ENCODE measurements around the gene CLTB.
A peak's percentile ranks its signal among the peaks of the same experiment; 100 is the strongest.

Gene CLTB

GRCh38 chr5:176401281-176402205, 14.8 kb downstream of the CLTB start:
- DNase-seq: no peak

DNA sequence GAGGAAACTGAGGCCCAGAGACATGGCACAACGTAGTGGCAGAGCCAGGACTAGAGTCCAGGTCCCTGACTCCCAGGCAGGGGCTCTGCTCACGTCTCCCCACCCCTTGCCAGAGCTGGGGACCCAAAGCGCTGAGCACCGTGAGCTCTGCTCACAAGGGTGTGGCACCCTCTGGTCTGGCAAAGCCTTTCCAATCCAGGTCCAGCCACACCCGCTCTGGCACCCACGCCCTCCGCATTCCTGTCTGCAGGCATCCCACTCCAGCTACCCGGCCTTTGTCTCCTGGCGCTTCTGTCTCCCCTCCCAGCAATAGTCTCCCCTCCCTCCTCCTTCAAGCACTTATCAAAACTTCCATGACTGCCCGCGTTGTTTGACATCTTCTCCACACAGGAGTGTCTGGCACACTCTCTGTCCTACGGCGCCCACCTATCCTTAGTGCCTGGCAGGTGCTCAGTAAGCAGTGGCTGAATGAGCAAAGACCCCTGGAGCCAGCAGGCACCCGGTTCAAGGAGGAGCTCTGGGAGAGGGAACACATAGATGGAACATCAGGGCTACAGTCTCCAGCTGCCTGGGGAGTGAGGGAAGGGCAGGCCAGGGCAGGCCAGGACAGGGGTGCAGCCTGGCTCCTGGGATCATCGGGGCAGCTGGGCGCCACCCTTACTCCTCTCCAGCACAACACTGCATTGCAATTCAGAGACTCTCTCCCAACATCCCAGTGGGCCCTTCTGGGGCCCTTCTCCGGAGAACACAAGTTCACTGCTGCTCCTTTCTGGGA, 15.8 kb downstream of the CLTB start:
- DNase-seq: no peak

DNA sequence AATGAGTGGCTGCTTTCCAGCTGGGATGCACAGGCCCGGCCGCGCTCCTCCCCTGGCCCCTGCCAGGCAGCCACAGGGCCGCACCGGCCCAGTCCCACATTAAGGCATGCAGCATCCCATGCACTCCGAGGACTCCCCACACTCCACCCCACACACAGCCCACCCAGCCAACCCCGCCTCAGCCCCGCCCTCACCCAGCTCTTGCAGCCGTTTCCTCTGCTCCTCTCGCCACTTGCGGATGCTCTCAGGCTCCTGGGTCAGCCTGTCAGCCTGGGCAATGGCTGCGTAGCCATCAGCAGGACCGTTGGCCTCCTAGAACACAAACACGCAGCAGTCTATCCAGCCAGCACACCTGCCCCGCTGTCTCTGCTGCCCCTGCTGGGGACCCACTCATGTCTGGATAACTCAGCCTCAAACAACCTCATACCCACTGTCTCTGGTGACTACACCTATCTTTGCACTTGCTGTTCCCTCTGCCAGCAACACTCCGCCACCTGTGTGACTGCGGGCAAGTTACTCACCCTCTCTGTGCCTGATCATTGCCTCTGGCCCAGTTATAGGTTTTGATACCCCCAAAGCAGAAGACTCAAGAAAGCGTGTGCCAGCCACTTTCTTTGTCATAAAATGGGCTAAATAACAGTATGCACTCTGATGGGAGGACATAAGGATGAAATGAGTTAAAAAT, 18.5 kb downstream of the CLTB start:
- no peak for DNase-seq

GRCh38 chr5:176396330-176396729, 20.0 kb downstream of the CLTB start:
- no peak for DNase-seq

- no peak for DNase-seq
These were observed 21.3 kb downstream of the CLTB start for GRCh38 chr5:176394881-176395675.

GRCh38 chr5:176394096-176394495, 22.2 kb downstream of the CLTB start:
- no peak for DNase-seq

DNA sequence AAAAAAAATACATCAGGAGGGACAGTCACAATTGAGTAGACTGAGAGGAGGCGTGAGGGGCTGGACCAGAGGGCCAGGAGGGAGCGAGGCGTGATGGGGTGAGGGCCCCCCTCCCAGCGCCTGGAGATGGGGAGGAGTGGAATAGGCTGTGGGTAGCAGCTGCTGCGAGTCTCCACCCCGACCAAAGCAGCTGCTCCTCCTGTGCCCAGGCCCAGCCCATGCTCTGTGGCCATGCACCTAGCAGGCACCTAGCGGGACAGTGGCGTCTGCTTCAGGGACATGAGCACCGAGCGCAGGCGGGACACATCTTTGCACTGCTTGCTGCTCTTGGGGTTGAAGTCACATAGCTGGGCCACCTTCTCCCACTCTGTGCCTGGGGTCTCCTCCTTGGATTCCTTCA, 23.8 kb downstream of the CLTB start:
- no peak for DNase-seq

DNA sequence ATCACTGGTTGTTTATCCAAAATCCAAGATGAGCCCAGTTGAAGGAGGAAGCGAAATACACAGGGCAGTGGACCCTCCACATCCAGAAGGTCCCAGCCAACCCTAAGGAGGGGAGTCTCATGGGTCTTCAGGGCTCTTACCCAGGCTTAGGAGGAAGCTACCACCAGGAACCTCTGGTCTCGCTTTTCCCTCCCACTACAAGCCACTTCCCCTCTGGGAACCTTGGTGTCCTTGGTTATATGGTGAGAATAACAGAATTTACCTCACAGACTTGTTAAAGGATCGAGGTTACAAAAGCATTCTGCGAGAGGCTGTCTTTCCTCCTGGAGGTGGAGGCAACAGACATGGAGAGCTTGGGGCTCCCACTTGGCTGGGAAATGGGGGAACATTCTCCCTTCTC, 24.3 kb downstream of the CLTB start:
- no peak for DNase-seq

- DNase-seq: no peak
These were observed 24.9 kb downstream of the CLTB start for GRCh38 chr5:176391479-176391878.

GRCh38 chr5:176389135-176390123, 26.9 kb downstream of the CLTB start:
- no peak for DNase-seq

DNA sequence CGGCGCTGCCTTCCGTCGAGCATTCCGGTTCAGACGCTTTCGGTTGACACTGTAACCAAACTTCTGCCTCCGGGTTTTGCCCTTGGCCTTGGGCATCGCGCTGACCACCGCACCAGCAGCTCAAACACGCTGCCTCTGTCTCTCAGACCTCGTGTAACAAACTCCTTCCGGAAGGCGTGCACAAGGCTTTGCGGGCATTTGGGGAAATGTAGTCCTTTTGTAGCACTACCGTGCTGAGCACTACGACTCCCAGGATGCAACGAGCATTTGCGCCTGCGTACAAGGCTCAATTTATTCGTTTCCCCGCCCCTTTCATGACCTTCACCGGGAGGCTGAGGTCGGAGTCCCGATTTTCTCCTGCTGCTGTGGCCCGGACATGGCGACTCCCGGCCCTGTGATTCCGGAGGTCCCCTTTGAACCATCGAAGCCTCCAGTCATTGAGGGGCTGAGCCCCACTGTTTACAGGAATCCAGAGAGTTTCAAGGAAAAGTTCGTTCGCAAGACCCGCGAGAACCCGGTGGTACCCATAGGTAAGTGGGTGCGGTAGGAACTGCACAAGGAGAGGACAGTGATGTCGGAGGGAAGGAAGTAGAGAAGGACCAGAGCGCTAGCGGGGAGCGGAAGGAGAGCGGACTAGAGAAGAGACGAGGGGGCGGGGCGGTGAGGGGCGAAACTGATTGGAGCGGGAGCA, 27.8 kb downstream of the CLTB start, which contains the start of the genes HIGD2A and NOP16:
HIGD2A (plus strand) TSS at position 308 of the 691 bp plus-strand sequence; CDS start at position 377, 69 bp downstream.
NOP16 (minus strand) TSS at position 155 of the 691 bp plus-strand sequence; CDS start at position 96, 59 bp downstream.
- DNase-seq: peak; percentile 99

- no peak for DNase-seq
These were observed 28.3 kb downstream of the CLTB start for GRCh38 chr5:176388003-176388443.

DNA sequence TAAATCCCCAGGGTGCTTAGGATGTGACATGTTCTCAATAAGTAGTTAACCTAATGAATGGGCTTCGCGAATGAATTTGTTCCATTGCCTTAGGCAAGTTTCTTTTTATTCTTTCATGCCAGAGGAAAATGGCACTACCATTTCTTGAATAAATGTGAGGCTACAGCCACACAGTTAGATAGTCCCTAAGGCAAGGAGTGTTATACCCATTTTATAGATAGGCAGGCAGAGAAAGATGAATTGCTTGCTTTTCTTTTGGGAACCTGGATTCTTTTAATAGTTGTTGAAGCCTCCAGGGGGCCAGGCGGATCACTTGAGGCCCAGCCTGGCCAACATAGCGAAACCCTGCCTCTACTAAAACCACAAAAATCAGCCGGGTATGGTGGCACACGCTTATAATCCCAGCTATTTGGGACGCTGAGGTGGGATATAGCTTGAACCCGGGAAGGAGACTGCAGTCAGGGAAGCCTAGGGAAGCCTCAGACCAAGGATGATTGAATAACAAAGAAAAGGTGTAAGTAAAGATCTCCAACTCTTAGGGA, 28.9 kb downstream of the CLTB start:
- no peak for DNase-seq

- no peak for DNase-seq
These were observed 29.8 kb downstream of the CLTB start for GRCh38 chr5:176386491-176386890.

DNA sequence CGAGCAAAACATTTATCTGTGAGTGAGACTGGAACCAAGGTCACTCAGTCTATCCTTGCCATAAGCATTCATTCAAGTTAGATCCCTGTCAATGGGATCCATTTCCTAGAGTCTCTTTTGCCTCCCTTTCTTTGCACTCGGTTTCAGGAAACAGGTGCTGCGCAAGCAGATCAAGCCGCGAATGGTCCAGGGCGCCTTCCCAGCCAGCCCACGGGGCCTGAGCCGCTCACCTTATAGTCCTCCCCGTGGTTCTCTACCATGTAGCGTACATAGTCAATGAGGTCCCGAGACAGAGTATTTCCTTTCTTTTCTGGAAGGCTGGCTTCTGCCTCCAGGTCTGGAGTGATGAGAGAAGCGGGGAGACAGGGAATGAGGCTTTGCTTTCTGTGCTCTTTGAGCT, 31.3 kb downstream of the CLTB start:
- no peak for DNase-seq

GRCh38 chr5:176384366-176384930, 31.9 kb downstream of the CLTB start:
- DNase-seq: no peak

DNA sequence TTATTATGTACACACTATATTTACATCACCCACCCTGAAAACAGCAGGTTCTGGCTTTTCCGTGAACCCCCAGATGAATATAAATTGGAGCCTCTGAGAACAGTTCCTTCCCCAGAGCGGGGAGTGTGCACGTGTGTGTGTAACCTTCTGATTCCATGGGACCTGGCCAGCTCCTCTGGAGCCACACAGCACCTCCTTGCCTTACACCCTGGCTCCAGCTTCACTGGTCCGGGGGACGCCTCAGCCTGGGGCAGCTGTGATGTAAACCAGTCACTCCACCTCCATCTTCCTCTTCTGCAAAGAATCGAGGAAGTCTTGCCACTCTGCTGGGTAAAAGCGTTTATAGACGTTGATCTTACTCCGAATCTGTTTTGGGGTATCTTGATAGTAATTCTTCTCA, 32.4 kb downstream of the CLTB start:
- no peak for DNase-seq

GRCh38 chr5:176383248-176383905, 33.0 kb downstream of the CLTB start:
- no peak for DNase-seq

DNA sequence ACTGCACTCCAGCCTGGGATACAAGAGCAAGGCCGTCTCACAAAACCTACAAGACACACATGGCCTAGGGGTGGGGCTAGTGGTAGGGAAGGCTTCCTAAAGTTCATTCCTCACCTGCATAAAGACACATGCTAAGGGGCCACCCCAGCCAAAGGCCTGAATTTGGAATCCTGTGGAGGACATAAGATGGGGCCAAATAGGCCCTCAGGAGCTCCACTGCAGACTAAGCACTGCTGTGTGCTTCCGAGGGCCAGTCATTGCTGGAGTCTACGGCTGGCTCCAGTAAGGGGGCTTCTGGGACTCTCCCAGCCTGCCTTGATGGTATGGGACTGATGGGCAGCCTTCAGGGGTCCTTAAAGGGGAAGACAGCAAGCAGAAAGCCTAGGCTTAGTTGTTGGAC, 33.6 kb downstream of the CLTB start:
- no peak for DNase-seq

All from T-helper 9 cell (primary cell).